Stimulated activated CD8-positive, alpha-beta memory T cell treated with anti-CD3 and anti-CD28 coated beads, Interleukin-2, amount 100 ng/mL, for 1 hour (primary cell): ENCODE measurements around the gene IL17RE.

Experiments used
- DNase-seq, 2 donors: peaks; one replicate each; pipeline ENCODE4 v3.0.0-alpha.2; 2020; ENCODE audit warnings: low read depth in 2 of 2

Gene IL17RE

DNA sequence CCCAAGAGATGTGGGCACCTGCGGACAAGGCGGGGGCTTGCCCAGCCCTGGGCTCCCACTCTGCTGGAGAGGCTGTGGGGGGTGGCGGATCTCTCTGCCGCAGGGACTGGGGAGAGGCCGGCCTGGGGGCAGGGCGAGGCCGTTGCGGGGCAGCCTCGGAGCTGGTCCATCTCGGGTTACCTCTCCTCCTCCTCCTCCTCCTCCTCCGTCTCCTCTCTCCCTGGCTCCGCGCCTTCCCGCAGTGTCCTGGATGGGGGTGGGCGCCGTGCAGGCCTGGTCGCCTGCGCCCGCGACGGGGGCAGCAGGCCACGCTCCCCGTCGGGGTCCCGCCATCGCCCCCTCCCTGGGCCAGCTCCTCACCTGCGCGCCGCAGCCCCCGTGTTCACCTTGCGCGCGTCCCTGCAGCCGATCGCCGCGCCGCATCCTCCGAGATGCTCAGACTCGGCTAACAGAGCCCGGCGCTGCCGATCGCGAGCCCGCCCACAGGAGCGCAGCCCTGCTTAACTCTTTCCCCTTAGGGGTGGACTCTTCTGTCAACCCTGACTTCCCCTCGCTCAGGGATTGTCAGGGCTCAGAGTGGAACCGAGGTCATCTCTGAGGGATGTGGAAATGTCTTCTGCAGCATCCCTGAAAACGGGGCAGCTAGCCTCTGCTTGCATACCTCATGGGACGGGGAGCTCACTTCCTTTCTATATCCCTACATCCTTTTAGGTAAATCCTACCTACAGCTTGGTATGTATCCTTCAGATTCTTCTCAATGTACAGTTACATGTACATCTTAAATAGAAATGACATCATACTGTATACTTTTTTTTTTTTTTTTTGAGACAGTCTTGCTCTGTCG, 49.5 kb downstream of the IL17RE start, which contains the start of gene PRRT3:
Gene PRRT3, minus strand, starts transcription at position 447 of the 844 bp plus-strand sequence. CDS start 2,293 bp downstream, outside the sequence.
- peak in 1 of 2 donors; percentile 32 for DNase-seq

DNA sequence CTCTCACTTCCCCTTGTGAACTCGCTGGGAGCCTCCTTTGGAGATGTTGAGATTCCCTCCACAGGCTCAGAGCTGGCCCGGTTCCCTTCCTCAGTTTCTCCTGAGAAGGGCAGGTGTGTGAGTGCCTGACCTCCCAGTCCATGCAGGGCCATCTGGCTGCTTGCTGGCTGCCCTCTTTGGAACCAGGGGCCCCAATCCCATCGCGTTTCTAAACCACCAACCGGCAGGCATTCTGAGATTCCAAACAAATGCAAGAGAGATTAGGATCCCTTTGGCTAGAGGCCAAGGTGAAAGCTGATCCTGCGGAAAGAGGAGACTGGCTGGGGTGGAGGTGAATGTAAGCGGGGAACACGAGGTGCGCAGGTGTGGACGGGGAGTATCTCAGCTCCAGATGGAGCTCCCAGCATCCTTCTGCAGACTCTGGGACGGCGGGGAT, 52.4 kb downstream of the IL17RE start:
- no peak for DNase-seq

DNA sequence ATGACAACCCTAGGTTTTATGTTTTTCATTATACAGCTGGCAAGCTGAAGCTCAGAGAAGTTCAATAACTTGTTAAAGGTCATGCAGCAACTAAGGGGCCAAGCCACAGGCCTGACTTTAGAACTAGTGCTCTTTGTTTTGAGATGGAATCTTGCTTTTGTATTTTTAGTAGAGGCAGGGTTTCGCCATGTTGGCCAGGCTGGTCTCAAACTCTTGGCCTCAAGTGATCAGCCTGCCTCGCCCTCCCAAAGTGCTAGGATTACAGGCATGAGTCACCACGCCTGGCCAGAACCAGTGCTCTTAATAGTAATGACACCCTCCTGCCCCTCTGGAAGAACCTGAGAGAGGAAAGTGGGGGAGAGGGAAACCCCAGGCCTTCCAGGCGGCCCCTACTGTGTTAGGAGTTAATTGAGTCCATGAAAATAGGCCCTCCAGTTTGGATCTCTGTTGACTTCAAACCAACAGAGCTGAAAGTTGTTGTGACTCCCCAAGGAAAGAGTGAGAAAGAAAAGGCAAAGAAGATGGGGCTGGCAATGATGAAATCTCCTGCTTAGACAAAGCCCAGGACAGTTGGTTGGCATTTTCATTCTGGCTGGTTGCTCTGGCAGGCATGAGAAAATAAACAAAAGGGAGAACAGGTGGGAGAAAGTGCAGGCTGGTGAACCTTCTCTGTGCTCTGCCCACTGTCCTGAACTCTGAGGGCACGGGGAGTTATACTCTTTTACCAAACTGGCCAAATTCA, 53.1 kb downstream of the IL17RE start:
- DNase-seq: no peak

DNA sequence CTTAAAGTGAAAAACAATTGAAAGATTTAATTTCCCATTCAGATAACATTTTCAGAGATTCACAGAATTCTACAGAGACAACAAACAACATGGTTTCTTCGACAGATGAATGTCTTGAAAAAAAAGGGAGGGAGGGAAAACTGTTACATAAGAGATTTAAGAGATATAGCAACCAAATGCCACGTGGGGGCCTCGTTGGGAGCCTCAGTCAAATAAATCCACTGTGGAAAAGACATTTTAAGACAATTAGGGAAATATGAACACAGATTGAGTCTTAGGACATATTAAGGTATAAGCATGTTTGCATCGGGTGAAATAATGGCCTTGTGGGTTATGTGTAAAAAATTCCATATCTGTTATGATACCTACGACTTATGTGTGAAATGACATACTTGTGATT, 54.6 kb downstream of the IL17RE start:
- DNase-seq: no peak

DNA sequence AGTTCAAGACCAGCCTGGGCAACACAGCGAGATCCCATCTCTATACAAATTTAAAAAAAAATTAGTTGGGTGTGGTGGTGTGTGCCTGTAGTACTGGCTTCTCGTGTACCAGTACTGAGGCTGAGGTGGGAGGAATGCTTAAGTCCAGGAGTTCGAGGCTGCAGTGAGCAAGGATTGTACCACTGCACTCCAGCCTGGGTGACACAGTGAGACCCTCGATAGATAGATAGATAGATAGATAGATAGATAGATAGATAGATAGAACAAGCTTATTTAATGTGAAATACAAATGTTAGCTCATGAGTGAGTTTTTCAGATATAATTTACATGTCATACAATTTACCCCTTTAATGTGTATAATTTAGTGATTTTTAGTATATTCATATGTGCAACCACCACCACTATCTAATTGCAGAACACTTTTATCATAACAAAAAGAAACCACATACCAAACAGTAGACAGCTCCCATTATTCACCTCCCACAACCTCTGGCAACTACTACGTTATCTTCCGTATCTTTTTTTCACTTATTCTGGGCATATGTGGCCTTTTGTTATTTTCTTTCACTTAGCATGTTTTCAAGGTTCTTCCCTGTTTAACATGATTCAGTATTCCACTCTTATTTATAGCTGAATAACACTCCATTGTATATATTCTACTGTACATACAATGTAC, 62.7 kb downstream of the IL17RE start:
- no peak for DNase-seq
